HepG2 (cell line): ENCODE measurements around the gene VSIG10L2. TPM values are rescaled to one million over a fixed set of nuclear protein-coding genes. Genes with fewer than 3 reads are reported as not detected.

Experiments used
- ATM ChIP-seq: fragments of 450-650 bp; IDR thresholded peaks from 2 replicates; pipeline ENCODE4 v1.7.1; 2017; ENCODE audit warnings: mild to moderate bottlenecking, borderline replicate concordance
- BORCS8-MEF2B ChIP-seq: sonication (generic); formaldehyde crosslinking; IDR thresholded peaks from 2 replicates; pipeline ENCODE4 v1.8.0; 2022; ENCODE audit warnings: mild to moderate bottlenecking, missing genetic modification reagents
- FLYWCH1 ChIP-seq: sonication (generic); formaldehyde crosslinking; IDR thresholded peaks from 2 replicates; pipeline ENCODE4 v1.8.1; 2023; ENCODE audit warnings: mild to moderate bottlenecking, missing genetic modification reagents
- HNRNPH1 ChIP-seq: fragments of 200-400 bp; formaldehyde crosslinking; optimal IDR thresholded peaks from 2 replicates; pipeline ENCODE3; 2017; ENCODE audit warnings: mild to moderate bottlenecking, low read depth, low read length
- HOXA3 ChIP-seq: sonication (generic); formaldehyde crosslinking; IDR thresholded peaks from 2 replicates; pipeline ENCODE4 v1.5.0; 2020; ENCODE audit warnings: missing genetic modification reagents
- HOXD1 ChIP-seq: sonication (generic); formaldehyde crosslinking; IDR thresholded peaks from 2 replicates; pipeline ENCODE4 v1.5.0; 2020; ENCODE audit warnings: missing genetic modification reagents
- KMT2B ChIP-seq: IDR thresholded peaks from 2 replicates; pipeline ENCODE4 v1.6.1; 2016; ENCODE audit warnings: missing genetic modification reagents, missing compliant biosample characterization
- NCOA2 ChIP-seq: sonication (generic); formaldehyde crosslinking; IDR thresholded peaks from 2 replicates; pipeline ENCODE4 v1.8.0; 2022; ENCODE audit warnings: inconsistent platforms
- NRL ChIP-seq: sonication (generic); formaldehyde crosslinking; IDR thresholded peaks from 2 replicates; pipeline ENCODE4 v1.5.0; 2020; ENCODE audit warnings: missing genetic modification reagents, mild to moderate bottlenecking, moderate library complexity, borderline replicate concordance
- PHF21A ChIP-seq: sonication (generic); formaldehyde crosslinking; IDR thresholded peaks from 2 replicates; pipeline ENCODE4 v1.5.0; 2020; ENCODE audit warnings: mild to moderate bottlenecking, missing genetic modification reagents
- RAD21 ChIP-seq: fragments of 450-650 bp; formaldehyde crosslinking; IDR thresholded peaks from 2 replicates; pipeline ENCODE4 v1.5.0; 2020; ENCODE audit warnings: mild to moderate bottlenecking
- REL ChIP-seq: sonication (generic); formaldehyde crosslinking; conservative IDR thresholded peaks from 2 replicates; pipeline ENCODE4 v1.8.0; 2022; ENCODE audit warnings: mild to moderate bottlenecking, missing genetic modification reagents, moderate library complexity
- RFXANK ChIP-seq: IDR thresholded peaks from 2 replicates; pipeline ENCODE4 v1.6.1; 2016
- RORA ChIP-seq: sonication (generic); formaldehyde crosslinking; IDR thresholded peaks from 2 replicates; pipeline ENCODE4 v1.5.0; 2020; ENCODE audit warnings: mild to moderate bottlenecking, missing genetic modification reagents, moderate library complexity
- ZBTB21 ChIP-seq: sonication (generic); formaldehyde crosslinking; IDR thresholded peaks from 2 replicates; pipeline ENCODE4 v1.4.0; 2020; ENCODE audit warnings: missing genetic modification reagents
- ZNF326 ChIP-seq: sonication (generic); formaldehyde crosslinking; IDR thresholded peaks from 2 replicates; pipeline ENCODE4 v1.4.0; 2020; ENCODE audit warnings: missing genetic modification reagents, borderline replicate concordance
- ZNF496 ChIP-seq: sonication (generic); formaldehyde crosslinking; IDR thresholded peaks from 2 replicates; pipeline ENCODE4 v1.8.1; 2023; ENCODE audit warnings: mild to moderate bottlenecking, moderate library complexity, missing genetic modification reagents; ENCODE audit not compliant: insufficient replicate concordance
- ZNF674 ChIP-seq: sonication (generic); formaldehyde crosslinking; IDR thresholded peaks from 2 replicates; pipeline ENCODE4 v1.5.0; 2020; ENCODE audit warnings: low read depth, mild to moderate bottlenecking, missing genetic modification reagents
- polyA plus RNA-seq, 8 experiments: library from polyadenylated mRNA; depleted of rRNA in 3 of 8; stranded (reverse) in 7 of 8; unstranded in 1 of 8; fragments of >200 nt; fragmentation: Illumina TruSeq in 4 of 8; extraction: Trizol in 4 of 8; gene quantifications; 2 replicates each; pipeline versions ENCODE4 v1.2.1 to v1.2.3, GENCODE V29; 2011 to 2016; ENCODE audit warnings: low read depth in 4 of 8, missing spikeins in 1 of 8, mixed read lengths in 1 of 8; ENCODE audit not compliant: insufficient read depth in 1 of 8
- total RNA-seq, 5 experiments: library from RNA; depleted of rRNA; stranded (reverse); fragments of >200 nt; fragmentation: Illumina TruSeq; extraction: Trizol; gene quantifications; 2 replicates each; pipeline ENCODE4 v1.2.3, GENCODE V29; 2016; ENCODE audit warnings: low read depth in 1 of 5
- TF ChIP-seq, protein P1 (sequence below): sonication (generic); formaldehyde crosslinking; IDR thresholded peaks from 2 replicates; pipeline ENCODE4 v1.5.1; 2020; ENCODE audit warnings: mild to moderate bottlenecking, missing genetic modification reagents, borderline replicate concordance
- TF ChIP-seq, protein P2 (sequence below): sonication (generic); formaldehyde crosslinking; IDR thresholded peaks from 2 replicates; pipeline ENCODE4 v1.4.0; 2020; ENCODE audit warnings: missing genetic modification reagents, borderline replicate concordance

VSIG10L2 gene
- total and polyA plus RNA-seq, 2 of the 13 experiments (the other 11 are each of a cell fraction or from before 2014, with no cell fraction given): 0.21 TPM; not detected in 1

DNA sequence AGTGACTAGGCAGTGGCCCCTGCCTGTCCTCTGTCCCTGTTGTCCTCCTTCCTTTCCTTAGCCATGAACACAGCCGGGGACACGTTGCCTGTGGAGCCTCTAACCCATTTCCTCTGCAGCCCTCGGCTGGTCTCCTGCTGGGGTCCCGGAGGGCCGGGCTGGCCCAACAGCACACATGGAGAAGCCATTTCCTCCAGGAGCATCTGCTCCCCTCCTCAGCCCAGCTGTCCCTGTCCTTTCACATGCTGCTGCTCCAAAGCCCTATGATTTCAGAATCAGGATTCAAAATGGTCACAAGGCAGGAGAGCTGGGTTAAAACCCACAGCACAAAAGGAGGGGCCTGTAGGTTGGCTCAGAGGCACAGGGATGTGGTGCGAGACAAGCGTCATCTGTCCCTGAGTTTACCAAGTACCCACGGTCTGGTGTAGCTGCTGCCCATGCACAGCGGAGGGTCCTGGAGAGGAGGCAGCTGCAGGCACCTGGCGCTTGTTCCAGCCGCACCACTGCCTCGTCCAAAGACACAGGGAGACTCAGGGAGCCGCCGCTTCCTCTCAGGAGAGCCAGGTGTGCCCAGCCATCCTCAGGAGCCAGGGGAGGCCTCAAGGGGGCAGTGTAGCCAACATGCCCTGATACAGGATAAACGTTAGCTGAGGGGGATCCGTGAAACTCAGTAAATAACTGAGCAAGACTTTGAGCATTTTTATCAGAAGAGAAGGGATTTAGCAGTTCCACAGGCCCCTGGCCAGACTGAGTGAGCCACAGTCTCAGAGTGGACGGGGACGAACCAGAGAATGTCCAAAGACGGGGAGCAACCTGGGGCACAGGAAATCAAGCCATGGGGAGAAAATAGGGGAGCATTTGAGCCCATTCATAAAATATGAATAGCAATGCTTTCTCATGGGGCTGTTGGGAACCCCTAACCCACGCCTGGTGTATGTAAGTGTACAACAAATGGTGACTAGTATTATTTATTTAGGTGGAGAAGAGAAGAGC is 3.9 kb upstream of the VSIG10L2 start (continued):
- TF ChIP-seq FLYWCH1 (no peak), NCOA2 (CRISPR knock-in tag) (0 out of 2 replicates have a peak, but pooled peaks have one; percentile 11), ZNF674 (CRISPR knock-in tag) (no peak), HOXD1 (CRISPR knock-in tag) (no peak), KMT2B (CRISPR knock-in tag) (no peak), HOXA3 (CRISPR knock-in tag) (no peak; the same call in 1 of the 2 replicates), RFXANK (CRISPR knock-in tag) (no peak), HNRNPH1 (no peak), RAD21 (CRISPR knock-in tag) (peak; percentile 39; the same call in 1 of the 2 replicates), PHF21A (CRISPR knock-in tag) (no peak), ZNF496 (CRISPR knock-in tag) (no peak), BORCS8-MEF2B (no peak), ATM (no peak), RORA (CRISPR knock-in tag) (no peak), ZBTB21 (CRISPR knock-in tag) (no peak), REL (CRISPR knock-in tag) (no peak), ZNF326 (no peak), NRL (CRISPR knock-in tag) (0 out of 2 replicates have a peak, but pooled peaks have one; percentile 65)
- TF ChIP-seq, protein P1, sequence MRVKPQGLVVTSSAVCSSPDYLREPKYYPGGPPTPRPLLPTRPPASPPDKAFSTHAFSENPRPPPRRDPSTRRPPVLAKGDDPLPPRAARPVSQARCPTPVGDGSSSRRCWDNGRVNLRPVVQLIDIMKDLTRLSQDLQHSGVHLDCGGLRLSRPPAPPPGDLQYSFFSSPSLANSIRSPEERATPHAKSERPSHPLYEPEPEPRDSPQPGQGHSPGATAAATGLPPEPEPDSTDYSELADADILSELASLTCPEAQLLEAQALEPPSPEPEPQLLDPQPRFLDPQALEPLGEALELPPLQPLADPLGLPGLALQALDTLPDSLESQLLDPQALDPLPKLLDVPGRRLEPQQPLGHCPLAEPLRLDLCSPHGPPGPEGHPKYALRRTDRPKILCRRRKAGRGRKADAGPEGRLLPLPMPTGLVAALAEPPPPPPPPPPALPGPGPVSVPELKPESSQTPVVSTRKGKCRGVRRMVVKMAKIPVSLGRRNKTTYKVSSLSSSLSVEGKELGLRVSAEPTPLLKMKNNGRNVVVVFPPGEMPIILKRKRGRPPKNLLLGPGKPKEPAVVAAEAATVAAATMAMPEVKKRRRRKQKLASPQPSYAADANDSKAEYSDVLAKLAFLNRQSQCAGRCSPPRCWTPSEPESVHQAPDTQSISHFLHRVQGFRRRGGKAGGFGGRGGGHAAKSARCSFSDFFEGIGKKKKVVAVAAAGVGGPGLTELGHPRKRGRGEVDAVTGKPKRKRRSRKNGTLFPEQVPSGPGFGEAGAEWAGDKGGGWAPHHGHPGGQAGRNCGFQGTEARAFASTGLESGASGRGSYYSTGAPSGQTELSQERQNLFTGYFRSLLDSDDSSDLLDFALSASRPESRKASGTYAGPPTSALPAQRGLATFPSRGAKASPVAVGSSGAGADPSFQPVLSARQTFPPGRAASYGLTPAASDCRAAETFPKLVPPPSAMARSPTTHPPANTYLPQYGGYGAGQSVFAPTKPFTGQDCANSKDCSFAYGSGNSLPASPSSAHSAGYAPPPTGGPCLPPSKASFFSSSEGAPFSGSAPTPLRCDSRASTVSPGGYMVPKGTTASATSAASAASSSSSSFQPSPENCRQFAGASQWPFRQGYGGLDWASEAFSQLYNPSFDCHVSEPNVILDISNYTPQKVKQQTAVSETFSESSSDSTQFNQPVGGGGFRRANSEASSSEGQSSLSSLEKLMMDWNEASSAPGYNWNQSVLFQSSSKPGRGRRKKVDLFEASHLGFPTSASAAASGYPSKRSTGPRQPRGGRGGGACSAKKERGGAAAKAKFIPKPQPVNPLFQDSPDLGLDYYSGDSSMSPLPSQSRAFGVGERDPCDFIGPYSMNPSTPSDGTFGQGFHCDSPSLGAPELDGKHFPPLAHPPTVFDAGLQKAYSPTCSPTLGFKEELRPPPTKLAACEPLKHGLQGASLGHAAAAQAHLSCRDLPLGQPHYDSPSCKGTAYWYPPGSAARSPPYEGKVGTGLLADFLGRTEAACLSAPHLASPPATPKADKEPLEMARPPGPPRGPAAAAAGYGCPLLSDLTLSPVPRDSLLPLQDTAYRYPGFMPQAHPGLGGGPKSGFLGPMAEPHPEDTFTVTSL (CRISPR knock-in tag): no peak
- TF ChIP-seq, protein P2, sequence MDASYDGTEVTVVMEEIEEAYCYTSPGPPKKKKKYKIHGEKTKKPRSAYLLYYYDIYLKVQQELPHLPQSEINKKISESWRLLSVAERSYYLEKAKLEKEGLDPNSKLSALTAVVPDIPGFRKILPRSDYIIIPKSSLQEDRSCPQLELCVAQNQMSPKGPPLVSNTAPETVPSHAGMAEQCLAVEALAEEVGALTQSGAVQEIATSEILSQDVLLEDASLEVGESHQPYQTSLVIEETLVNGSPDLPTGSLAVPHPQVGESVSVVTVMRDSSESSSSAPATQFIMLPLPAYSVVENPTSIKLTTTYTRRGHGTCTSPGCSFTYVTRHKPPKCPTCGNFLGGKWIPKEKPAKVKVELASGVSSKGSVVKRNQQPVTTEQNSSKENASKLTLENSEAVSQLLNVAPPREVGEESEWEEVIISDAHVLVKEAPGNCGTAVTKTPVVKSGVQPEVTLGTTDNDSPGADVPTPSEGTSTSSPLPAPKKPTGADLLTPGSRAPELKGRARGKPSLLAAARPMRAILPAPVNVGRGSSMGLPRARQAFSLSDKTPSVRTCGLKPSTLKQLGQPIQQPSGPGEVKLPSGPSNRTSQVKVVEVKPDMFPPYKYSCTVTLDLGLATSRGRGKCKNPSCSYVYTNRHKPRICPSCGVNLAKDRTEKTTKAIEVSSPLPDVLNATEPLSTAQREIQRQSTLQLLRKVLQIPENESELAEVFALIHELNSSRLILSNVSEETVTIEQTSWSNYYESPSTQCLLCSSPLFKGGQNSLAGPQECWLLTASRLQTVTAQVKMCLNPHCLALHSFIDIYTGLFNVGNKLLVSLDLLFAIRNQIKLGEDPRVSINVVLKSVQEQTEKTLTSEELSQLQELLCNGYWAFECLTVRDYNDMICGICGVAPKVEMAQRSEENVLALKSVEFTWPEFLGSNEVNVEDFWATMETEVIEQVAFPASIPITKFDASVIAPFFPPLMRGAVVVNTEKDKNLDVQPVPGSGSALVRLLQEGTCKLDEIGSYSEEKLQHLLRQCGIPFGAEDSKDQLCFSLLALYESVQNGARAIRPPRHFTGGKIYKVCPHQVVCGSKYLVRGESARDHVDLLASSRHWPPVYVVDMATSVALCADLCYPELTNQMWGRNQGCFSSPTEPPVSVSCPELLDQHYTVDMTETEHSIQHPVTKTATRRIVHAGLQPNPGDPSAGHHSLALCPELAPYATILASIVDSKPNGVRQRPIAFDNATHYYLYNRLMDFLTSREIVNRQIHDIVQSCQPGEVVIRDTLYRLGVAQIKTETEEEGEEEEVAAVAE (CRISPR knock-in tag): no peak
